HEK293 (cell line): ENCODE measurements around the gene SLC19A1.

Source experiments
- CTCF ChIA-PET: fragments of 350-600 bp; formaldehyde crosslinking; extraction: SDS; loops from one replicate; lab custom pipeline; 2021; ENCODE audit warnings: antibody characterized with exemption; lab: Yijun Ruan, JAX
- POLR2A ChIA-PET: fragments of 300-600 bp; formaldehyde crosslinking; extraction: SDS; loops from one replicate; lab custom pipeline; 2020; ENCODE audit warnings: antibody characterized with exemption, inconsistent platforms; lab: Yijun Ruan, JAX
- H3K27ac ChIP-seq: fragments of 200-500 bp; sonication (Bioruptor generic); 2 replicates; pipeline ENCODE4 v1.5.1; 2014; ENCODE audit warnings: low read depth, low read length, control low read depth, inconsistent platforms; ENCODE audit errors: extremely low read depth
- H3K36me3 ChIP-seq, 2 experiments: fragments of 200-500 bp in 1 of 2; sonication (Bioruptor generic) in 1 of 2; 1 replicate in 1 of 2; 2 replicates in 1 of 2; pipeline ENCODE4 v1.5.1; 2014 to 2017; ENCODE audit warnings: inconsistent platforms in 2 of 2, low read length in 2 of 2; ENCODE audit not compliant: control insufficient read depth in 2 of 2, insufficient read depth in 1 of 2
- H3K4me1 ChIP-seq: fragments of 200-500 bp; sonication (Bioruptor generic); 2 replicates; pipeline ENCODE4 v1.5.1; 2014; ENCODE audit warnings: mild to moderate bottlenecking, low read length, inconsistent platforms; ENCODE audit not compliant: control insufficient read depth, insufficient read depth
- H3K4me3 ChIP-seq: 2 replicates; pipeline ENCODE4 v1.5.1; 2011; ENCODE audit warnings: low read depth, mild to moderate bottlenecking, control low read depth, low read length, moderate library complexity
- H3K9me3 ChIP-seq: fragments of 200-500 bp; sonication (Bioruptor generic); 2 replicates; pipeline ENCODE4 v1.5.1; 2014; ENCODE audit warnings: low read depth, low read length, inconsistent platforms; ENCODE audit not compliant: control insufficient read depth, insufficient read depth
- EGR2 ChIP-seq: fragments of 450-650 bp; formaldehyde crosslinking; IDR thresholded peaks from 2 replicates; pipeline ENCODE4 v1.5.1; 2016; ENCODE audit warnings: low read depth, missing biosample characterization, missing genetic modification characterization
- HIC1 ChIP-seq: fragments of 450-650 bp; formaldehyde crosslinking; IDR thresholded peaks from 2 replicates; pipeline ENCODE4 v1.5.1; 2016; ENCODE audit warnings: missing biosample characterization, missing genetic modification characterization
- KLF1 ChIP-seq: fragments of 450-650 bp; formaldehyde crosslinking; IDR thresholded peaks from 2 replicates; pipeline ENCODE4 v1.5.1; 2016; ENCODE audit warnings: missing biosample characterization, missing genetic modification characterization
- PRDM4 ChIP-seq: fragments of 450-650 bp; formaldehyde crosslinking; IDR thresholded peaks from 2 replicates; pipeline ENCODE4 v1.5.1; 2017; ENCODE audit warnings: missing biosample characterization, missing genetic modification characterization
- REPIN1 ChIP-seq: fragments of 450-650 bp; formaldehyde crosslinking; IDR thresholded peaks from 2 replicates; pipeline ENCODE4 v1.5.1; 2017; ENCODE audit warnings: missing biosample characterization, missing genetic modification characterization, low read depth
- SCRT2 ChIP-seq: fragments of 450-650 bp; formaldehyde crosslinking; IDR thresholded peaks from 2 replicates; pipeline ENCODE4 v1.5.1; 2016; ENCODE audit warnings: missing biosample characterization, missing genetic modification characterization
- ZBTB49 ChIP-seq: fragments of 450-650 bp; formaldehyde crosslinking; IDR thresholded peaks from 2 replicates; pipeline ENCODE4 v1.5.1; 2016; ENCODE audit warnings: missing biosample characterization, missing genetic modification characterization, low read depth
- ZBTB6 ChIP-seq: fragments of 450-650 bp; formaldehyde crosslinking; IDR thresholded peaks from 2 replicates; pipeline ENCODE4 v1.5.1; 2017; ENCODE audit warnings: missing biosample characterization, missing genetic modification characterization
- ZNF16 ChIP-seq: fragments of 450-650 bp; formaldehyde crosslinking; IDR thresholded peaks from 2 replicates; pipeline ENCODE4 v1.5.1; 2016; ENCODE audit warnings: low read depth, missing biosample characterization, missing genetic modification characterization
- ZNF274 ChIP-seq, 2 experiments: fragments of 200-500 bp in 1 of 2; fragments of 450-650 bp in 1 of 2; sonication (Bioruptor generic) in 1 of 2; formaldehyde crosslinking in 1 of 2; IDR thresholded peaks; 2 replicates each; pipeline versions ENCODE4 v1.5.1 to v1.6.1; 2014 to 2016; ENCODE audit warnings: borderline replicate concordance in 1 of 2, inconsistent platforms in 1 of 2, low read length in 1 of 2, missing biosample characterization in 1 of 2, missing genetic modification characterization in 1 of 2
- ZNF302 ChIP-seq: fragments of 450-650 bp; formaldehyde crosslinking; IDR thresholded peaks from 2 replicates; pipeline ENCODE4 v1.5.1; 2016; ENCODE audit warnings: missing biosample characterization, missing genetic modification characterization, low read depth
- ZSCAN5A ChIP-seq: fragments of 450-650 bp; formaldehyde crosslinking; IDR thresholded peaks from 2 replicates; pipeline ENCODE4 v1.5.1; 2016; ENCODE audit warnings: missing biosample characterization, missing genetic modification characterization

Gene SLC19A1

GRCh38 chr21:45458281-45459170, 83.7 kb downstream of the SLC19A1 start:
- H3K27ac ChIP-seq: no peak overlapping the region
- TF ChIP-seq HIC1: 0 out of 2 replicates have a peak, but pooled peaks have one; percentile 38
- TF ChIP-seq ZBTB6: no peak
- TF ChIP-seq ZSCAN5A: no peak
- no peak for TF ChIP-seq ZNF16
- ChIA-PET CTCF (no interaction called here), POLR2A (no interaction called here)
- peaks cover 0 to 10% of the 10 kb centered on the region in 2 experiments; a peak in 2 of 3 replicates for H3K36me3 ChIP-seq
- no peak overlapping the region for H3K4me3 ChIP-seq
- H3K9me3 ChIP-seq: no peaks in the 10 kb centered on the region; the same call in 1 of the 2 replicates
- no peaks in the 10 kb centered on the region for H3K4me1 ChIP-seq

DNA sequence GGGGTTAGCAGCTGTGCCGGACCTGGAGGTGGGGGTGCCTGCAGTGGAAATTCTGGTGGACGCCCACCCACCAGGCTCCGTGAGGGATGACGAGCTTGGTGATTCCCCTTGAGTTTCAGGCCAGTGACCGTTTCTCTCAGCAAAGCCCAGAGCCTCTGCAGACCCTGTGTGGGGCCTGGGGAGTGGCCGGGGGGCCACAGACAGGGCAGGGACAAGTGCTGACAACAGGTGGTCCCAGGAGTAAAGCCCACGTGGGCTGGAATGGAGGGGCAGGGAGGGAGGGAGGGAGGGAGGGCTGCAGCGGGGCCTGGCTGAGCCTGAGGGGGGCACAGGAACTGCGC, 84.4 kb downstream of the SLC19A1 start:
- ChIA-PET POLR2A (no interaction called here), CTCF (interaction anchor here (1.0 kb wide), 1 partner anchor 21 kb away, joined by 3 read pairs; no protein-coding TSS in a partner anchor)
- Histone ChIP-seq H3K27ac (no peak overlapping the region), H3K9me3 (no peaks in the 10 kb centered on the region; the same call in 1 of the 2 replicates), H3K4me3 (no peak overlapping the region), H3K36me3 (peaks cover 0 to 10% of the 10 kb centered on the region in 2 experiments; a peak in 1 of 3 replicates), H3K4me1 (no peaks in the 10 kb centered on the region)
- TF ChIP-seq ZNF274 (IDR thresholded peaks at IDR 0.05; ENCODE audit: low read length) (no peak), ZNF274 (tag by site-specific recombination; IDR thresholded peaks at IDR 0.05; ENCODE audit: borderline replicate concordance) (no peak), SCRT2 (tag by site-specific recombination) (peak; percentile 35; the same call in 1 of the 2 replicates), KLF1 (tag by site-specific recombination) (no peak), EGR2 (tag by site-specific recombination) (no peak), ZNF302 (tag by site-specific recombination) (no peak), PRDM4 (tag by site-specific recombination) (no peak), REPIN1 (tag by site-specific recombination) (no peak), ZBTB49 (tag by site-specific recombination) (no peak)
